MM.1S (cell line): ENCODE results near the gene RNFT2.

ENCODE experiments used
- DNase-seq: peaks from one replicate; pipeline ENCODE4 v3.0.0-alpha.2; 2015
- H2AFZ ChIP-seq: fragments of 300-600 bp; sonication (generic); 2 replicates; pipeline ENCODE4 v1.6.0; 2016; ENCODE audit warnings: antibody characterized with exemption, low read length
- H3F3A ChIP-seq: fragments of 300-600 bp; sonication (generic); 2 replicates; pipeline ENCODE4 v1.6.1; 2016; ENCODE audit warnings: mild to moderate bottlenecking, antibody characterized with exemption, low read length, moderate library complexity, mixed read lengths; ENCODE audit not compliant: insufficient read depth
- H3K27ac ChIP-seq: fragments of 300-600 bp; sonication (generic); 2 replicates; pipeline ENCODE4 v1.5.1; 2016; ENCODE audit warnings: mild to moderate bottlenecking, low read length
- H3K27me3 ChIP-seq: fragments of 300-600 bp; sonication (generic); replicated peaks from 2 replicates; pipeline ENCODE4 v1.6.0; 2016; ENCODE audit warnings: low read length; ENCODE audit not compliant: insufficient read depth
- H3K36me3 ChIP-seq: fragments of 300-600 bp; sonication (generic); replicated peaks from 2 replicates; pipeline ENCODE4 v1.6.1; 2016; ENCODE audit warnings: mild to moderate bottlenecking, low read length, mixed read lengths; ENCODE audit not compliant: insufficient read depth
- H3K4me1 ChIP-seq: fragments of 300-600 bp; sonication (generic); 2 replicates; pipeline ENCODE4 v1.6.1; 2016; ENCODE audit warnings: low read length, mixed read lengths
- H3K4me2 ChIP-seq: fragments of 300-600 bp; sonication (generic); 2 replicates; pipeline ENCODE4 v1.6.0; 2016; ENCODE audit warnings: low read depth, low read length
- H3K4me3 ChIP-seq: fragments of 300-600 bp; sonication (generic); 2 replicates; pipeline ENCODE4 v1.5.1; 2016; ENCODE audit warnings: low read length, mixed read lengths
- H3K79me2 ChIP-seq: fragments of 300-600 bp; sonication (generic); 2 replicates; pipeline ENCODE4 v1.6.1; 2016; ENCODE audit warnings: mixed run types, low read length, mixed read lengths
- H3K9ac ChIP-seq: fragments of 300-600 bp; sonication (generic); 2 replicates; pipeline ENCODE4 v1.6.1; 2016; ENCODE audit warnings: low read length, mixed read lengths
- H3K9me2 ChIP-seq: fragments of 300-600 bp; sonication (generic); replicated peaks from 2 replicates; pipeline ENCODE4 v1.6.1; 2016; ENCODE audit warnings: mild to moderate bottlenecking, low read length, mixed read lengths; ENCODE audit not compliant: insufficient read depth
- H3K9me3 ChIP-seq: fragments of 300-600 bp; sonication (generic); replicated peaks from 2 replicates; pipeline ENCODE4 v1.6.1; 2016; ENCODE audit warnings: mild to moderate bottlenecking, low read length, mixed read lengths; ENCODE audit not compliant: insufficient read depth
- H4K20me1 ChIP-seq: fragments of 300-600 bp; sonication (generic); 2 replicates; pipeline ENCODE4 v1.6.1; 2016; ENCODE audit warnings: mild to moderate bottlenecking, low read length, moderate library complexity, mixed read lengths; ENCODE audit not compliant: insufficient read depth
- EZH2 ChIP-seq: fragments of 300-600 bp; sonication (generic); optimal IDR thresholded peaks from 2 replicates; pipeline ENCODE3; 2017; ENCODE audit warnings: low read depth, mild to moderate bottlenecking, antibody characterized with exemption, low read length, mixed read lengths
- EZH2phosphoT487 ChIP-seq: fragments of 300-600 bp; sonication (generic); IDR thresholded peaks from 2 replicates; pipeline ENCODE4 v1.6.1; 2018; ENCODE audit warnings: antibody characterized with exemption, low read length
- TF ChIP-seq, protein P1 (sequence below): fragments of 300-600 bp; sonication (generic); IDR thresholded peaks from 2 replicates; pipeline ENCODE4 v1.5.1; 2016; ENCODE audit warnings: antibody characterized with exemption, low read length, mixed read lengths

Gene RNFT2

GRCh38 chr12:116896411-116896924, 158.4 kb downstream of the RNFT2 start:
- Histone ChIP-seq H3K9ac (no peak overlapping the region), H3K9me3 (no peaks in the 10 kb centered on the region), H3K4me3 (no peak overlapping the region), H2AFZ (no peak overlapping the region), H4K20me1 (no peaks in the 10 kb centered on the region), H3K27ac (no peak overlapping the region), H3F3A (no peaks in the 10 kb centered on the region), H3K79me2 (no peaks in the 10 kb centered on the region), H3K27me3 (no peaks in the 10 kb centered on the region), H3K9me2 (no peaks in the 10 kb centered on the region), H3K4me1 (no peaks in the 10 kb centered on the region), H3K4me2 (no peak overlapping the region), H3K36me3 (no peaks in the 10 kb centered on the region)
- DNase-seq, result no peak
- TF ChIP-seq, protein P1, sequence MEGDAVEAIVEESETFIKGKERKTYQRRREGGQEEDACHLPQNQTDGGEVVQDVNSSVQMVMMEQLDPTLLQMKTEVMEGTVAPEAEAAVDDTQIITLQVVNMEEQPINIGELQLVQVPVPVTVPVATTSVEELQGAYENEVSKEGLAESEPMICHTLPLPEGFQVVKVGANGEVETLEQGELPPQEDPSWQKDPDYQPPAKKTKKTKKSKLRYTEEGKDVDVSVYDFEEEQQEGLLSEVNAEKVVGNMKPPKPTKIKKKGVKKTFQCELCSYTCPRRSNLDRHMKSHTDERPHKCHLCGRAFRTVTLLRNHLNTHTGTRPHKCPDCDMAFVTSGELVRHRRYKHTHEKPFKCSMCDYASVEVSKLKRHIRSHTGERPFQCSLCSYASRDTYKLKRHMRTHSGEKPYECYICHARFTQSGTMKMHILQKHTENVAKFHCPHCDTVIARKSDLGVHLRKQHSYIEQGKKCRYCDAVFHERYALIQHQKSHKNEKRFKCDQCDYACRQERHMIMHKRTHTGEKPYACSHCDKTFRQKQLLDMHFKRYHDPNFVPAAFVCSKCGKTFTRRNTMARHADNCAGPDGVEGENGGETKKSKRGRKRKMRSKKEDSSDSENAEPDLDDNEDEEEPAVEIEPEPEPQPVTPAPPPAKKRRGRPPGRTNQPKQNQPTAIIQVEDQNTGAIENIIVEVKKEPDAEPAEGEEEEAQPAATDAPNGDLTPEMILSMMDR, result no peak
- TF ChIP-seq EZH2phosphoT487 (no peak), EZH2 (no peak)

GRCh38 chr12:116897476-116897875, 159.4 kb downstream of the RNFT2 start:
- no peak overlapping the region for H3K9ac ChIP-seq
- H3K4me3 ChIP-seq, result no peak overlapping the region
- TF ChIP-seq EZH2phosphoT487 (no peak), EZH2 (no peak)
- TF ChIP-seq, protein P1, result no peak
- H3K36me3 ChIP-seq, result no peaks in the 10 kb centered on the region
- no peak overlapping the region for H3K4me2 ChIP-seq
- no peak overlapping the region for H2AFZ ChIP-seq
- H3K27me3 ChIP-seq, result no peaks in the 10 kb centered on the region
- H3K9me3 ChIP-seq, result no peaks in the 10 kb centered on the region
- H3K27ac ChIP-seq, result no peak overlapping the region
- no peaks in the 10 kb centered on the region for H3K4me1 ChIP-seq
- H4K20me1 ChIP-seq, result no peaks in the 10 kb centered on the region
- DNase-seq, result no peak
- no peaks in the 10 kb centered on the region for H3K9me2 ChIP-seq
- H3K79me2 ChIP-seq, result no peaks in the 10 kb centered on the region
- no peaks in the 10 kb centered on the region for H3F3A ChIP-seq

- TF ChIP-seq EZH2phosphoT487 (no peak), EZH2 (no peak)
- TF ChIP-seq, protein P1, result no peak
- no peak overlapping the region for H3K4me3 ChIP-seq
- H3K9ac ChIP-seq, result no peak overlapping the region
- no peaks in the 10 kb centered on the region for H3K36me3 ChIP-seq
- no peaks in the 10 kb centered on the region for H3K4me1 ChIP-seq
- no peaks in the 10 kb centered on the region for H3K9me2 ChIP-seq
- H3K4me2 ChIP-seq, result no peak overlapping the region
- no peaks in the 10 kb centered on the region for H3F3A ChIP-seq
- no peaks in the 10 kb centered on the region for H3K79me2 ChIP-seq
- DNase-seq, result no peak
- H4K20me1 ChIP-seq, result no peaks in the 10 kb centered on the region
- no peaks in the 10 kb centered on the region for H3K9me3 ChIP-seq
- no peak overlapping the region for H3K27ac ChIP-seq
- no peaks in the 10 kb centered on the region for H3K27me3 ChIP-seq
- no peak overlapping the region for H2AFZ ChIP-seq
Observed at GRCh38 chr12:116898669-116899068, 160.6 kb downstream of the RNFT2 start.
